Psoas muscle (tissue), 8 donors: ENCODE data around the gene PSMA1. TPM values are rescaled to one million over a fixed set of nuclear protein-coding genes. Genes with fewer than 3 reads are reported as not detected.

Experiments
- ATAC-seq, 4 donors: fragments of 200-7000 bp; cut with Tn5 transposase; one replicate each; pipeline ENCODE4 v1.9.1; 2020; ENCODE audit warnings: moderate library complexity in 3 of 4, mild to moderate bottlenecking in 2 of 4
- DNase-seq, 2 donors: peaks; one replicate each; pipeline ENCODE4 v3.0.0-alpha.2; 2020
- H3K27ac ChIP-seq: fragments of 200-600 bp; one replicate; pipeline ENCODE4 v1.8.0; 2022
- H3K27me3 ChIP-seq, 3 donors: fragments of 200-600 bp in 1 of 3; one replicate each; pipeline versions ENCODE4 v1.6.1 to v1.8.0; 2013 to 2022; ENCODE audit warnings: low read length in 2 of 3, mild to moderate bottlenecking in 2 of 3, moderate library complexity in 1 of 3; ENCODE audit not compliant: insufficient read depth in 3 of 3
- H3K36me3 ChIP-seq, 2 donors: fragments of 200-600 bp in 1 of 2; one replicate each; pipeline versions ENCODE4 v1.6.1 to v1.8.0; 2013 to 2022; ENCODE audit warnings: low read depth in 1 of 2, mild to moderate bottlenecking in 1 of 2, moderate library complexity in 1 of 2; ENCODE audit not compliant: insufficient read depth in 1 of 2
- H3K4me1 ChIP-seq: fragments of 200-600 bp; one replicate; pipeline ENCODE4 v1.8.0; 2022
- H3K4me3 ChIP-seq: fragments of 200-600 bp; one replicate; pipeline ENCODE4 v1.8.0; 2022; ENCODE audit warnings: mild to moderate bottlenecking
- H3K9me3 ChIP-seq: fragments of 200-600 bp; one replicate; pipeline ENCODE4 v1.8.0; 2022
- WGBS, 3 donors: extraction: QIAGEN DNeasy Blood & Tissue Kit; methylation state at CpG; one replicate each; pipeline versions ENCODE4 v1.1.6 to v1.1.7; 2013; 5-methylcytosine and 5-hydroxymethylcytosine counted together
- intact Hi-C, 2 donors: fragments of 100-400 bp; cut with DNase I; formaldehyde crosslinking; loops; one replicate each; pipeline versions ENCODE4 v1.11.0 to v1.14.2; 2022
- polyA plus RNA-seq, 3 donors: library from polyadenylated mRNA; stranded (reverse); fragments of 200-250 nt; gene quantifications; one replicate each; pipeline ENCODE4 v1.2.3, GENCODE V29; 2013
- total RNA-seq, 4 donors: library from RNA; stranded (reverse); fragmentation: NEBNext Ultra II Directional in 2 of 4; extraction: Animal tissue kit (Norgen Biotek cat#: 25700) in 2 of 4; gene quantifications; one replicate each; pipeline versions ENCODE4 v1.2.1 to v1.2.4, GENCODE V29; 2021 to 2023
- TF ChIP-seq, protein P1 (sequence below): fragments of 200-600 bp; IDR thresholded peaks from one replicate; pipeline ENCODE4 v1.8.0; 2022; ENCODE audit warnings: antibody characterized with exemption
- donor health status: healthy with polysubstance abuse.
- donor health status: DM: no; HTN: no; CAD: no; lungs with moderate emphysema.
- donor health status: Bipolar disorder and iron deficiency.
- donor health status: healthy.
- donor health status: DM: yes; HTN: yes; CAD: no.
- donor health status: DM: no; HTN: no; CAD: no.
- donor health status: DM: no; HTN: no; CAD: no.
- donor health status: DM: yes; HTN: yes; CAD: no.

PSMA1 gene
- total and polyA plus RNA-seq, 7 donors: 113 to 357 (median 189) TPM

DNA sequence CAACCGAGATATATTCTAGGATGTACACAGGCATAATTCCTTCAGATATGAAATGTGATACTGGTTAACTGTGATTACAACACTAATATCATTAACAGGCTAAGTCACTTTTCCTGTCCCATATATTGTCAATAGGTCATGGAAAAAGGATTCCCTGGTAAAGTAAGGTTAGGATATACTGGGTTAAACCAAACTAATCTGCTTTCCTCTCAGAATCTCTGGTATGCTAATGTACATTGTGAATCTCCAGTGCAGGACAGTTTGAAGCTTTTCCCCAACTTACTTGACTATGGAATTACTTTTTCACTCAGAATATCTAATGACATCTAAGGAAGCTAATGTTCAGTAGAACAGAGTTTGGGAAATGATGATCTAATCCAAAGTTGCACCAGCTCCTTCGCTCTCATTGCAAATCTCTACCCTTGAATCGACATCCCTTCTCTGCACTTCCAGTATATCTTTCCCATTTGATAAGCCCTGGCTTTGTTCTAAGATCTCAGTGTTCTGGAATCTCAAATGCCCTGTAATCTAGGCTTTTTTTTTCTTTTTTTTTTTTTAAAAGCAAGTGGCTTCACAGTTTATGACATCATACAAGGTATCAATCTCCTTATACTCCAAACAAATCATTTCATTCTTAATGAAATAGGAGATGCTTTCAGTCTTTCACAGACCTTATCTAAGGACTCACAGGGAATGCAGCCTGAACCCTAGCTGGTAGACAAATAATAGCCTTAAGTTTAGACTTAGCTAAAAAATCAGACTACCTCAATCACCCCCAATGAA is 64.3 kb downstream of the PSMA1 start:
- TF ChIP-seq, protein P1, sequence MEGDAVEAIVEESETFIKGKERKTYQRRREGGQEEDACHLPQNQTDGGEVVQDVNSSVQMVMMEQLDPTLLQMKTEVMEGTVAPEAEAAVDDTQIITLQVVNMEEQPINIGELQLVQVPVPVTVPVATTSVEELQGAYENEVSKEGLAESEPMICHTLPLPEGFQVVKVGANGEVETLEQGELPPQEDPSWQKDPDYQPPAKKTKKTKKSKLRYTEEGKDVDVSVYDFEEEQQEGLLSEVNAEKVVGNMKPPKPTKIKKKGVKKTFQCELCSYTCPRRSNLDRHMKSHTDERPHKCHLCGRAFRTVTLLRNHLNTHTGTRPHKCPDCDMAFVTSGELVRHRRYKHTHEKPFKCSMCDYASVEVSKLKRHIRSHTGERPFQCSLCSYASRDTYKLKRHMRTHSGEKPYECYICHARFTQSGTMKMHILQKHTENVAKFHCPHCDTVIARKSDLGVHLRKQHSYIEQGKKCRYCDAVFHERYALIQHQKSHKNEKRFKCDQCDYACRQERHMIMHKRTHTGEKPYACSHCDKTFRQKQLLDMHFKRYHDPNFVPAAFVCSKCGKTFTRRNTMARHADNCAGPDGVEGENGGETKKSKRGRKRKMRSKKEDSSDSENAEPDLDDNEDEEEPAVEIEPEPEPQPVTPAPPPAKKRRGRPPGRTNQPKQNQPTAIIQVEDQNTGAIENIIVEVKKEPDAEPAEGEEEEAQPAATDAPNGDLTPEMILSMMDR: no peak
- H3K27ac ChIP-seq: peak overlapping the region; percentile 3
- WGBS, 3 donors: 65 to 82% (median 68%) methylated on average over 3 of the region's 3 CpGs
- no peaks in the 10 kb centered on the region for H3K9me3 ChIP-seq
- peak in 3 of 4 donors; percentile 41 to 50 (median 43) for ATAC-seq
- H3K36me3 ChIP-seq: peaks cover 4 to 59% of the 10 kb centered on the region in 2 donors
- H3K27me3 ChIP-seq: no peaks in the 10 kb centered on the region
- intact Hi-C loops: loop anchor here in 1 of 2 donors (1.0 kb wide), 2 partner anchors 98 to 156 kb away; no protein-coding TSS in a partner anchor
- H3K4me1 ChIP-seq: peaks cover 4% of the 10 kb centered on the region
- H3K4me3 ChIP-seq: no peak overlapping the region
- DNase-seq: no peak

Other genes with a start within 250 kb of the PSMA1 start
- gene RRAS2, start 161.2 kb downstream of the PSMA1 start, total RNA-seq: 10 to 100 TPM; 44.3 to 89.8 (median 63.9) TPM
- gene RRAS2, start 161.2 kb downstream of the PSMA1 start, polyA plus RNA-seq: 10 to 100 TPM; 45.0 to 54.0 (median 46.1) TPM
- gene COPB1, start 20.6 kb downstream of the PSMA1 start, total RNA-seq: 10 to 100 TPM; 30.7 to 37.1 (median 34.3) TPM
- gene COPB1, start 20.6 kb downstream of the PSMA1 start, polyA plus RNA-seq: 10 to 100 TPM; 24.7 to 52.1 (median 42.1) TPM
- under 1 TPM; 0.26 to 0.59 (median 0.33) TPM for gene PDE3B, start 123.4 kb upstream of the PSMA1 start, total RNA-seq
- under 1 TPM; 0.11 to 0.40 (median 0.18) TPM for gene PDE3B, start 123.4 kb upstream of the PSMA1 start, polyA plus RNA-seq